ENCODE data around the gene CUL4A. TPM values are rescaled to one million over a fixed set of nuclear protein-coding genes. Genes with fewer than 3 reads are reported as not detected.

The CUL4A gene
- total RNA-seq, 1 donor from 2014 or later = 57.0 TPM

GRCh38 chr13:113292021-113292862, 82.8 kb downstream of the CUL4A start:
- H3K36me3 ChIP-seq = no peaks in the 10 kb centered on the region
- no peaks in the 10 kb centered on the region for H3K4me1 ChIP-seq
- TF ChIP-seq, protein P1, sequence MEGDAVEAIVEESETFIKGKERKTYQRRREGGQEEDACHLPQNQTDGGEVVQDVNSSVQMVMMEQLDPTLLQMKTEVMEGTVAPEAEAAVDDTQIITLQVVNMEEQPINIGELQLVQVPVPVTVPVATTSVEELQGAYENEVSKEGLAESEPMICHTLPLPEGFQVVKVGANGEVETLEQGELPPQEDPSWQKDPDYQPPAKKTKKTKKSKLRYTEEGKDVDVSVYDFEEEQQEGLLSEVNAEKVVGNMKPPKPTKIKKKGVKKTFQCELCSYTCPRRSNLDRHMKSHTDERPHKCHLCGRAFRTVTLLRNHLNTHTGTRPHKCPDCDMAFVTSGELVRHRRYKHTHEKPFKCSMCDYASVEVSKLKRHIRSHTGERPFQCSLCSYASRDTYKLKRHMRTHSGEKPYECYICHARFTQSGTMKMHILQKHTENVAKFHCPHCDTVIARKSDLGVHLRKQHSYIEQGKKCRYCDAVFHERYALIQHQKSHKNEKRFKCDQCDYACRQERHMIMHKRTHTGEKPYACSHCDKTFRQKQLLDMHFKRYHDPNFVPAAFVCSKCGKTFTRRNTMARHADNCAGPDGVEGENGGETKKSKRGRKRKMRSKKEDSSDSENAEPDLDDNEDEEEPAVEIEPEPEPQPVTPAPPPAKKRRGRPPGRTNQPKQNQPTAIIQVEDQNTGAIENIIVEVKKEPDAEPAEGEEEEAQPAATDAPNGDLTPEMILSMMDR (IDR thresholded peaks at IDR 0.05) = no peak
- no peaks in the 10 kb centered on the region for H3K9me3 ChIP-seq
- ATAC-seq (peak; percentile 14), DNase-seq (peak; percentile 83)
- peak overlapping the region; percentile 30 for H3K27ac ChIP-seq
- intact Hi-C loops (cut with DNase I) = no loop called here
- peaks cover 17% of the 10 kb centered on the region for H3K27me3 ChIP-seq
- no peak overlapping the region for H3K4me3 ChIP-seq

DNA sequence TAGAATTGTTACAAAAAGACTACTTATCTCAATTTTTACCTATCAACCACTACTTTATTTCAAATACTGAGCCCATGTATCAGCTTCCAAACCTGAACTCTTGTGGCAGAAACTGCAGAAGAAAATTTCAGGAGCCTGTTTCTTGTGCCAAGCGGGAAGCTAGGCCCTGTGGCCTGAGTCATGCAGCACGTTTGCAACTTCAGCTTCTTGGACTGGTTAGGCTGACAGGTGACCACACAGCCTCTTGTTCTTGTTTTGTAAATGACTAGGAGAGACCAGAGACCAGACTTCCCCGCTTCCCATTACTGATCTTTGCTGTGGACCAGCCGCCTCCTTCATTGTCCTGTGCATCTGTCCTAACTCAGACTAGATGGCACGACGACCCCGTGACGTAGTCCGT, 84.3 kb downstream of the CUL4A start:
- Histone ChIP-seq H3K4me3 (no peak overlapping the region), H3K9me3 (no peaks in the 10 kb centered on the region), H3K36me3 (no peaks in the 10 kb centered on the region), H3K27me3 (peaks cover 10% of the 10 kb centered on the region), H3K27ac (no peak overlapping the region), H3K4me1 (peaks cover 5% of the 10 kb centered on the region)
- no peak for DNase-seq
- TF ChIP-seq, protein P1 (IDR thresholded peaks at IDR 0.05) = no peak
- intact Hi-C loops (cut with DNase I) = no loop called here
- no peak for ATAC-seq

- TF ChIP-seq, protein P1 (IDR thresholded peaks at IDR 0.05) = no peak
- ATAC-seq (no peak), DNase-seq (no peak)
- intact Hi-C loops (cut with DNase I) = no loop called here
- Histone ChIP-seq H3K9me3 (no peaks in the 10 kb centered on the region), H3K4me3 (no peak overlapping the region), H3K27me3 (peaks cover 4% of the 10 kb centered on the region), H3K36me3 (no peaks in the 10 kb centered on the region), H3K27ac (no peak overlapping the region), H3K4me1 (peaks cover 6% of the 10 kb centered on the region)
These were observed 86.4 kb downstream of the CUL4A start for GRCh38 chr13:113295776-113296175.

GRCh38 chr13:113296823-113297369, 87.5 kb downstream of the CUL4A start, which contains the start of gene LAMP1:
LAMP1 (plus strand) TSS chr13:113297239; CDS start chr13:113297435, 196 bp downstream.
- Histone ChIP-seq H3K36me3 (no peaks in the 10 kb centered on the region), H3K4me3 (peak within 1 kb of the TSS; percentile 97), H3K27ac (peak within 1 kb of the TSS; percentile 94), H3K27me3 (no peaks in the 10 kb centered on the region), H3K4me1 (peaks cover 6% of the 10 kb centered on the region), H3K9me3 (no peaks in the 10 kb centered on the region)
- intact Hi-C loops (cut with DNase I) = no loop called here
- TF ChIP-seq, protein P1 (IDR thresholded peaks at IDR 0.05) = no peak
- ATAC-seq (peak; percentile 92), DNase-seq (peak; percentile 99)

DNA sequence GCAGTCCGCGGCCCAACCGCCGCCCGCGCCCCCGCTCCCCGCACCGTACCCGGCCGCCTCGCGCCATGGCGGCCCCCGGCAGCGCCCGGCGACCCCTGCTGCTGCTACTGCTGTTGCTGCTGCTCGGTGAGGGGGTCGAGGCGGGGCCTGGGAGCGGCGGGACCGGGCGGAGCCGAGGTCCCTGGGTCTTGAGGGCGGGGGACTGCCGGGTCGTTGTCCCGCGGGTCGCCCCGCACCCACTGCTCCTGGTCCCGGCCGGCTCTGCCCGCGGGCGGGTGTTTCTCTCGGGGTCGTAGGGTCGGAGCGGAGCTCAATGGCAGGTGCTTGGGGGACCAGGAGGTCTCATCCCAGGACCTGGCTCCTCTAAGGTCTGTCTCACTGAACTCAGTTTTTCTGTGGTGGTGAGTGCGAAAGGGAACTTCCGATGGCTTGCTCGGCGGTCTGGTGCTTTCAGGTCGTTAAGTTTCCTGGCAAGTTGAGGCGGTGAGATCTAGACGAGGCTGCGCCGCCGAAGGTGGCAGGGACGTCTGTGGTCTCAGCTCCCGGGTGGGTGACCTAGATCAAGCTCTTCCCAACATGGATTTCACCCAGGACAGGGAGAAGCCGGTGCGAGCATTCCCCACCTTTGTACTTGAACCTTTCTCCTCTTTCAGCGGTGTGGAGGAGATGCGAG, 88.1 kb downstream of the CUL4A start:
- Histone ChIP-seq H3K9me3 (no peaks in the 10 kb centered on the region), H3K4me3 (peak overlapping the region; percentile 97), H3K27me3 (no peaks in the 10 kb centered on the region), H3K27ac (peak overlapping the region; percentile 94), H3K36me3 (peaks cover 4% of the 10 kb centered on the region), H3K4me1 (peaks cover 6% of the 10 kb centered on the region)
- TF ChIP-seq, protein P1 (IDR thresholded peaks at IDR 0.05) = no peak
- intact Hi-C loops (cut with DNase I) = no loop called here
- DNase-seq = no peak
- ATAC-seq = no peak

All from upper lobe of right lung (tissue), 1 donor.